Natural killer cell (primary cell): Measurements from ENCODE around the gene AGTRAP. TPM values are rescaled to one million over a fixed set of nuclear protein-coding genes. Genes with fewer than 3 reads are reported as not detected.

Experiments
- ATAC-seq, 3 donors: fragments of 150-1000 bp in 2 of 3; fragments of 200-7000 bp in 1 of 3; cut with Tn5 transposase; 1 replicate in 1 of 3; 2 replicates in 2 of 3; pipeline ENCODE4 v1.10.0; 2021; ENCODE audit warnings: mild to moderate bottlenecking in 2 of 3, moderate library complexity in 2 of 3
- DNase-seq, 2 donors: peaks; one replicate each; pipeline versions ENCODE4 v3.0.0 to v3.0.0-alpha.2; 2013 to 2021; ENCODE audit warnings: mixed read lengths in 1 of 2
- H3K27ac ChIP-seq: one replicate; pipeline ENCODE4 v1.5.1; 2013; ENCODE audit warnings: mild to moderate bottlenecking, low read length
- H3K27me3 ChIP-seq: one replicate; pipeline ENCODE4 v1.6.1; 2013; ENCODE audit warnings: low read length; ENCODE audit not compliant: control insufficient read depth, insufficient read depth
- H3K36me3 ChIP-seq: one replicate; pipeline ENCODE4 v1.6.1; 2013; ENCODE audit warnings: low read length; ENCODE audit not compliant: control insufficient read depth, insufficient read depth
- H3K4me1 ChIP-seq: one replicate; pipeline ENCODE4 v1.6.1; 2013; ENCODE audit warnings: low read length; ENCODE audit not compliant: control insufficient read depth, insufficient read depth
- H3K4me3 ChIP-seq: one replicate; pipeline ENCODE4 v1.5.1; 2013; ENCODE audit warnings: low read length
- H3K9me3 ChIP-seq: one replicate; pipeline ENCODE4 v1.6.1; 2013; ENCODE audit warnings: low read length; ENCODE audit not compliant: control insufficient read depth, insufficient read depth
- H3K27ac Mint-ChIP-seq, 2 donors: one replicate each; pipeline ENCODE4 v1.8.0; 2022; ENCODE audit warnings: mild to moderate bottlenecking in 2 of 2, mixed read lengths in 2 of 2, moderate library complexity in 1 of 2
- H3K27me3 Mint-ChIP-seq, 2 donors: one replicate each; pipeline ENCODE4 v1.8.0; 2022; ENCODE audit warnings: low read depth in 2 of 2, mixed read lengths in 2 of 2
- H3K36me3 Mint-ChIP-seq: one replicate; pipeline ENCODE4 v1.8.0; 2022; ENCODE audit warnings: mixed read lengths
- H3K4me1 Mint-ChIP-seq, 2 donors: one replicate each; pipeline ENCODE4 v1.8.0; 2022; ENCODE audit warnings: mixed read lengths in 2 of 2
- H3K4me3 Mint-ChIP-seq: one replicate; pipeline ENCODE4 v1.8.0; 2022; ENCODE audit warnings: mild to moderate bottlenecking, moderate library complexity, mixed read lengths
- H3K9me3 Mint-ChIP-seq, 2 donors: one replicate each; pipeline ENCODE4 v1.8.0; 2022; ENCODE audit warnings: mixed read lengths in 2 of 2
- CTCF ChIP-seq: fragments of 200-600 bp; IDR thresholded peaks from one replicate; pipeline ENCODE4 v1.8.0; 2022; ENCODE audit warnings: antibody characterized with exemption
- WGBS: methylation state at CpG from one replicate; pipeline ENCODE4 v1.1.7; 2013; ENCODE audit warnings: missing lambda C conversion rate; ENCODE audit not compliant: insufficient coverage; 5-methylcytosine and 5-hydroxymethylcytosine counted together
- intact Hi-C: fragments of 100-400 bp; cut with micrococcal nuclease; formaldehyde crosslinking; loops from one replicate; pipeline ENCODE4 v1.14.2; 2022
- total RNA-seq, 4 donors: library from RNA; stranded (reverse); fragments of 120-200 nt in 1 of 4; gene quantifications; one replicate each; pipeline versions ENCODE4 v1.2.3 to v1.2.4, GENCODE V29; 2013 to 2022

Gene AGTRAP
- total RNA-seq, 3 donors from 2014 or later (not counting 1 experiment from before 2014, with no cell fraction given), result 94.6 to 122 (median 104) TPM

DNA sequence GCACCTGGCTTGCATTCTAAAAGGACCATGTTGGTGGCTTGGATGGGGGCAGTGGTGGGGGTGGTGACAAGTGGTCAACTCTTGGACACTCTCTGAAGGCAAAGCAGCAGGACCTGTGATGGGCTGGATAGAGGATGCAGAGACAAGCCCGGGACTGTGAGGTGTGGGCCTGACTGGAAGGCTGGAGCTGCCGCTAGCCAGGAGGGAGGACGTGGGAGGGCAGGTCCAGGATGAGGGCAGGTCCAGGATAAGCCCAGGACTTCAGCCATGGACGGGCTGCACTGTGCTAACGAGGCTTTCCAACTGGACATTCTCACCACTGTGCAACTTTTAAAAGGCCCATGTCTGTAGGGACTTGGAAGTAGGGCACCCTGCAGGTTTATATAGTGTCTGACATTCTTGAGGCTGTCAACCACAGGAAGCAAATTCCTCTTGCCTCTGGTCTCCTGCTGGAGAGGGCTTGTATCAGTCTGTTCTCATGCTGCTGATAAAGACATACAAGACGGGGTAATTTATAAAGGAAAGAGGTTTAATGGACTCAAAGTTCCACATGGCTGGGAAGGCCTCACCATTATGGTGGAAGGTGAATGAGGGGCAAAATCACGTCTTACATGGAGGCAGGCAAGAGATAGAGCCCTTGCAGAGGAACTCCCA, 17.7 kb downstream of the AGTRAP start:
- H3K36me3 ChIP-seq, result peaks cover 16% of the 10 kb centered on the region
- no peaks in the 10 kb centered on the region for H3K9me3 Mint-ChIP-seq
- no peaks in the 10 kb centered on the region for H3K27me3 Mint-ChIP-seq
- no peak overlapping the region for H3K4me3 ChIP-seq
- H3K4me1 Mint-ChIP-seq, result peaks cover 19 to 25% of the 10 kb centered on the region in 2 donors
- peak overlapping the region in 1 of 2 donors; percentile 64 for H3K27ac Mint-ChIP-seq
- no peaks in the 10 kb centered on the region for H3K9me3 ChIP-seq
- intact Hi-C loops, result no loop called here
- peaks cover 14% of the 10 kb centered on the region for H3K4me1 ChIP-seq
- TF ChIP-seq CTCF, result no peak
- DNase-seq (no peak), ATAC-seq (no peak)
- no peak overlapping the region for H3K4me3 Mint-ChIP-seq
- no peaks in the 10 kb centered on the region for H3K27me3 ChIP-seq
- WGBS, result 83% methylated on average over 6 of the region's 7 CpGs
- no peaks in the 10 kb centered on the region for H3K36me3 Mint-ChIP-seq
- H3K27ac ChIP-seq, result no peak overlapping the region

- peaks cover 7 to 8% of the 10 kb centered on the region in 2 donors for H3K27me3 Mint-ChIP-seq
- no peak overlapping the region for H3K27ac ChIP-seq
- H3K9me3 Mint-ChIP-seq, result no peaks in the 10 kb centered on the region
- H3K4me3 Mint-ChIP-seq, result no peak overlapping the region
- no peak for TF ChIP-seq CTCF
- H3K36me3 Mint-ChIP-seq, result no peaks in the 10 kb centered on the region
- no peak overlapping the region for H3K27ac Mint-ChIP-seq
- no peak overlapping the region for H3K4me3 ChIP-seq
- 90% methylated on average over 1 of the region's 1 CpG for WGBS
- peaks cover 9% of the 10 kb centered on the region for H3K4me1 ChIP-seq
- peaks cover 8 to 22% of the 10 kb centered on the region in 2 donors for H3K4me1 Mint-ChIP-seq
- ATAC-seq, result no peak
- H3K9me3 ChIP-seq, result no peaks in the 10 kb centered on the region
- no peaks in the 10 kb centered on the region for H3K36me3 ChIP-seq
- intact Hi-C loops, result no loop called here
- no peak for DNase-seq
- peaks cover 2% of the 10 kb centered on the region for H3K27me3 ChIP-seq
These were observed 21.1 kb downstream of the AGTRAP start for GRCh38 chr1:11757047-11757446.

- no peaks in the 10 kb centered on the region for H3K36me3 Mint-ChIP-seq
- peaks cover 8 to 10% of the 10 kb centered on the region in 2 donors for H3K27me3 Mint-ChIP-seq
- H3K4me1 ChIP-seq, result peaks cover 6% of the 10 kb centered on the region
- no peaks in the 10 kb centered on the region for H3K36me3 ChIP-seq
- peaks cover 2% of the 10 kb centered on the region for H3K27me3 ChIP-seq
- H3K27ac Mint-ChIP-seq, result no peak overlapping the region
- H3K9me3 ChIP-seq, result no peaks in the 10 kb centered on the region
- no peak for TF ChIP-seq CTCF
- H3K4me3 ChIP-seq, result no peak overlapping the region
- intact Hi-C loops, result no loop called here
- no peak overlapping the region for H3K27ac ChIP-seq
- no peaks in the 10 kb centered on the region for H3K9me3 Mint-ChIP-seq
- DNase-seq, result no peak
- WGBS, result 96% methylated on average over 3 of the region's 4 CpGs
- H3K4me1 Mint-ChIP-seq, result peaks cover 4 to 15% of the 10 kb centered on the region in 2 donors
- H3K4me3 Mint-ChIP-seq, result no peak overlapping the region
- ATAC-seq, result no peak
These were observed 23.9 kb downstream of the AGTRAP start for GRCh38 chr1:11759791-11760190.

- Mint-ChIP-seq H3K36me3 (no peaks in the 10 kb centered on the region), H3K27ac (no peak overlapping the region), H3K4me1 (peaks cover 0 to 15% of the 10 kb centered on the region in 2 donors), H3K27me3 (peaks cover 8 to 10% of the 10 kb centered on the region in 2 donors), H3K4me3 (peak overlapping the region; percentile 21), H3K9me3 (no peaks in the 10 kb centered on the region)
- DNase-seq, result no peak
- intact Hi-C loops, result no loop called here
- Histone ChIP-seq H3K4me1 (peaks cover 6% of the 10 kb centered on the region), H3K9me3 (no peaks in the 10 kb centered on the region), H3K27ac (no peak overlapping the region), H3K4me3 (no peak overlapping the region), H3K27me3 (peaks cover 2% of the 10 kb centered on the region), H3K36me3 (no peaks in the 10 kb centered on the region)
- 92% methylated on average over 6 of the region's 6 CpGs for WGBS
- no peak for ATAC-seq
- TF ChIP-seq CTCF, result no peak
These were observed 25.3 kb downstream of the AGTRAP start for GRCh38 chr1:11761285-11761684.
